HepG2 (cell line): ENCODE data around the gene EYA2. TPM values are rescaled to one million over a fixed set of nuclear protein-coding genes. Genes with fewer than 3 reads are reported as not detected.

Experiments
- ATAC-seq: fragments of 200-7000 bp; cut with Tn5 transposase; 3 replicates; pipeline ENCODE4 v1.9.1; 2020; ENCODE audit warnings: mild to moderate bottlenecking, moderate library complexity
- BruUV-seq: library from RNA; stranded (reverse); fragments of 400-500 nt; replicated peaks from 2 replicates; lab custom pipeline; 2021; lab: Mats Ljungman, UMichigan
- CTCF ChIA-PET: fragments of 300-600 bp; formaldehyde crosslinking; extraction: SDS; loops from one replicate; lab custom pipeline; 2021; ENCODE audit warnings: low total read pairs, inconsistent platforms, low intra/inter-chr PET ratio; lab: Yijun Ruan, JAX
- POLR2A ChIA-PET: fragments of 350-600 bp; sonication (Branson Sonifier 250); formaldehyde crosslinking; loops from one replicate; lab custom pipeline; 2020; ENCODE audit warnings: antibody characterized with exemption, inconsistent platforms; lab: Yijun Ruan, JAX
- DNase-seq: peaks from one replicate; pipeline ENCODE4 v3.0.0-alpha.2; 2015; ENCODE audit warnings: low spot score
- FAIRE-seq: peaks from 3 replicates; lab custom pipeline; 2011; peaks lifted over from hg19 to GRCh38; lab: Jason Lieb, UNC
- H2AFZ ChIP-seq: one replicate; pipeline ENCODE4 v1.6.1; 2011; ENCODE audit warnings: low read length, inconsistent platforms
- H3K27ac ChIP-seq: fragments of 300-600 bp; 3 replicates; pipeline ENCODE4 v1.8.0; 2011; ENCODE audit warnings: mixed run types, mild to moderate bottlenecking, mixed read lengths, low read length, inconsistent platforms; ENCODE audit not compliant: insufficient read depth; ENCODE audit errors: extremely low read length
- H3K27me3 ChIP-seq, 2 experiments: fragments of 200-600 bp in 1 of 2; 2 replicates in 1 of 2; 3 replicates in 1 of 2; pipeline versions ENCODE4 v1.6.0 to v1.8.0; 2011; ENCODE audit warnings: low read length in 2 of 2, mild to moderate bottlenecking in 2 of 2, moderate library complexity in 2 of 2, inconsistent platforms in 1 of 2; ENCODE audit not compliant: insufficient read depth in 2 of 2, control insufficient read depth in 1 of 2
- H3K36me3 ChIP-seq, 2 experiments: fragments of 200-600 bp in 1 of 2; replicated peaks in 1 of 2; 2 replicates in 1 of 2; 3 replicates in 1 of 2; pipeline versions ENCODE4 v1.5.1 to v1.8.0; 2011; ENCODE audit warnings: low read length in 2 of 2, inconsistent platforms in 1 of 2; ENCODE audit not compliant: insufficient read depth in 2 of 2, control insufficient read depth in 1 of 2
- H3K4me1 ChIP-seq: 2 replicates; pipeline ENCODE4 v1.5.1; 2012; ENCODE audit warnings: low read length, inconsistent platforms; ENCODE audit not compliant: insufficient read depth
- H3K4me2 ChIP-seq: 2 replicates; pipeline ENCODE4 v1.6.0; 2011; ENCODE audit warnings: low read depth, low read length, inconsistent platforms
- H3K4me3 ChIP-seq, 3 experiments: fragments of 200-600 bp in 1 of 3; sonication (generic), shearing (Covaris generic) in 1 of 3; replicated peaks in 1 of 3; 2 replicates each; pipeline ENCODE4 v1.5.1; 2011 to 2016; ENCODE audit warnings: low read length in 3 of 3, inconsistent platforms in 2 of 3, low read depth in 2 of 3, mild to moderate bottlenecking in 2 of 3, control low read depth in 1 of 3, mixed read lengths in 1 of 3; ENCODE audit not compliant: insufficient read depth in 1 of 3
- H3K79me2 ChIP-seq: one replicate; pipeline ENCODE4 v1.6.1; 2011; ENCODE audit warnings: low read length, inconsistent platforms; ENCODE audit not compliant: insufficient read depth
- H3K9ac ChIP-seq: 2 replicates; pipeline ENCODE4 v1.6.0; 2011; ENCODE audit warnings: mild to moderate bottlenecking, low read depth, low read length, inconsistent platforms; ENCODE audit not compliant: insufficient read depth
- H3K9me3 ChIP-seq: 2 replicates; pipeline ENCODE4 v1.5.1; 2012; ENCODE audit warnings: mild to moderate bottlenecking, low read length
- H4K20me1 ChIP-seq: 2 replicates; pipeline ENCODE4 v1.6.0; 2011; ENCODE audit warnings: inconsistent platforms, mild to moderate bottlenecking, low read length, moderate library complexity; ENCODE audit not compliant: insufficient read depth
- BHLHE40 ChIP-seq: IDR thresholded peaks from 2 replicates; pipeline ENCODE4 v1.6.1; 2011; ENCODE audit warnings: low read length, improper control_type of control experiment
- CCDC6 ChIP-seq: sonication (generic); formaldehyde crosslinking; IDR thresholded peaks from 2 replicates; pipeline ENCODE4 v1.8.1; 2022; ENCODE audit warnings: mild to moderate bottlenecking, missing genetic modification reagents, moderate library complexity
- FOXK2 ChIP-seq: fragments of 450-650 bp; IDR thresholded peaks from 2 replicates; pipeline ENCODE4 v1.6.1; 2016
- HMG20B ChIP-seq: conservative IDR thresholded peaks from 2 replicates; pipeline ENCODE4 v1.6.1; 2016; ENCODE audit warnings: missing genetic modification reagents, missing compliant biosample characterization
- MAF1 ChIP-seq: sonication (generic); formaldehyde crosslinking; IDR thresholded peaks from 2 replicates; pipeline ENCODE4 v1.5.0; 2020; ENCODE audit warnings: missing genetic modification reagents, borderline replicate concordance
- NPAS2 ChIP-seq: sonication (generic); formaldehyde crosslinking; IDR thresholded peaks from 2 replicates; pipeline ENCODE4 v1.8.0; 2022; ENCODE audit warnings: mild to moderate bottlenecking, missing genetic modification reagents, borderline replicate concordance
- PAF1 ChIP-seq: IDR thresholded peaks from 2 replicates; pipeline ENCODE4 v1.6.1; 2016; ENCODE audit warnings: missing genetic modification reagents, missing compliant biosample characterization
- RFXANK ChIP-seq: IDR thresholded peaks from 2 replicates; pipeline ENCODE4 v1.6.1; 2016
- RORA ChIP-seq: sonication (generic); formaldehyde crosslinking; IDR thresholded peaks from 2 replicates; pipeline ENCODE4 v1.5.0; 2020; ENCODE audit warnings: mild to moderate bottlenecking, missing genetic modification reagents, moderate library complexity
- STAT5B ChIP-seq: sonication (generic); formaldehyde crosslinking; IDR thresholded peaks from 2 replicates; pipeline ENCODE4 v1.4.0; 2020; ENCODE audit warnings: missing genetic modification reagents
- WIZ ChIP-seq: sonication (generic); formaldehyde crosslinking; IDR thresholded peaks from 2 replicates; pipeline ENCODE4 v1.5.1; 2020; ENCODE audit warnings: mild to moderate bottlenecking, missing genetic modification reagents
- ZNF256 ChIP-seq: sonication (generic); formaldehyde crosslinking; conservative IDR thresholded peaks from 2 replicates; pipeline ENCODE4 v1.4.0; 2020; ENCODE audit warnings: missing genetic modification reagents
- ZNF460 ChIP-seq: sonication (generic); formaldehyde crosslinking; IDR thresholded peaks from 2 replicates; pipeline ENCODE4 v1.5.1; 2020; ENCODE audit warnings: missing genetic modification reagents, mild to moderate bottlenecking, borderline replicate concordance
- ZSCAN22 ChIP-seq: sonication (generic); formaldehyde crosslinking; IDR thresholded peaks from 2 replicates; pipeline ENCODE4 v1.4.0; 2020; ENCODE audit warnings: mild to moderate bottlenecking, missing genetic modification reagents
- WGBS: methylation state at CpG from one replicate; pipeline ENCODE4 v1.1.6; 2017; ENCODE audit warnings: low lambda C conversion rate; 5-methylcytosine and 5-hydroxymethylcytosine counted together
- in situ Hi-C: cut with HindIII; loops from 2 replicates; pipeline ENCODE4 v1.10.0; 2017; ENCODE audit warnings: low pct_unique_long_range_greater_than_20kb; ENCODE audit not compliant: extremely low pct_ligation_motif_present
- intact Hi-C: fragments of 100-400 bp; cut with micrococcal nuclease; formaldehyde crosslinking; loops from one replicate; pipeline ENCODE4 v1.10.0; 2022; ENCODE audit not compliant: unreplicated experiment
- polyA plus RNA-seq, 8 experiments: library from polyadenylated mRNA; depleted of rRNA in 3 of 8; stranded (reverse) in 7 of 8; unstranded in 1 of 8; fragments of >200 nt; fragmentation: Illumina TruSeq in 4 of 8; extraction: Trizol in 4 of 8; gene quantifications; 2 replicates each; pipeline versions ENCODE4 v1.2.1 to v1.2.3, GENCODE V29; 2011 to 2016; ENCODE audit warnings: low read depth in 4 of 8, missing spikeins in 1 of 8, mixed read lengths in 1 of 8; ENCODE audit not compliant: insufficient read depth in 1 of 8
- total RNA-seq, 5 experiments: library from RNA; depleted of rRNA; stranded (reverse); fragments of >200 nt; fragmentation: Illumina TruSeq; extraction: Trizol; gene quantifications; 2 replicates each; pipeline ENCODE4 v1.2.3, GENCODE V29; 2016; ENCODE audit warnings: low read depth in 1 of 5
- TF ChIP-seq, protein P1 (sequence below): sonication (generic); formaldehyde crosslinking; IDR thresholded peaks from 2 replicates; pipeline ENCODE4 v1.5.0; 2020; ENCODE audit warnings: mild to moderate bottlenecking, missing genetic modification reagents, borderline replicate concordance
- TF ChIP-seq, protein P2 (sequence below): fragments of 450-650 bp; IDR thresholded peaks from 2 replicates; pipeline ENCODE4 v1.6.1; 2017
- TF ChIP-seq, protein P3 (sequence below): sonication (generic); formaldehyde crosslinking; IDR thresholded peaks from 2 replicates; pipeline ENCODE4 v1.8.0; 2023; ENCODE audit warnings: mild to moderate bottlenecking, missing genetic modification reagents
- TF ChIP-seq, protein P4 (sequence below): sonication (generic); formaldehyde crosslinking; IDR thresholded peaks from 2 replicates; pipeline ENCODE4 v1.5.0; 2020; ENCODE audit warnings: missing genetic modification reagents, mild to moderate bottlenecking, borderline replicate concordance

EYA2 gene
- total and polyA plus RNA-seq, 2 of the 13 experiments (the other 11 are each of a cell fraction or from before 2014, with no cell fraction given): not detected

DNA sequence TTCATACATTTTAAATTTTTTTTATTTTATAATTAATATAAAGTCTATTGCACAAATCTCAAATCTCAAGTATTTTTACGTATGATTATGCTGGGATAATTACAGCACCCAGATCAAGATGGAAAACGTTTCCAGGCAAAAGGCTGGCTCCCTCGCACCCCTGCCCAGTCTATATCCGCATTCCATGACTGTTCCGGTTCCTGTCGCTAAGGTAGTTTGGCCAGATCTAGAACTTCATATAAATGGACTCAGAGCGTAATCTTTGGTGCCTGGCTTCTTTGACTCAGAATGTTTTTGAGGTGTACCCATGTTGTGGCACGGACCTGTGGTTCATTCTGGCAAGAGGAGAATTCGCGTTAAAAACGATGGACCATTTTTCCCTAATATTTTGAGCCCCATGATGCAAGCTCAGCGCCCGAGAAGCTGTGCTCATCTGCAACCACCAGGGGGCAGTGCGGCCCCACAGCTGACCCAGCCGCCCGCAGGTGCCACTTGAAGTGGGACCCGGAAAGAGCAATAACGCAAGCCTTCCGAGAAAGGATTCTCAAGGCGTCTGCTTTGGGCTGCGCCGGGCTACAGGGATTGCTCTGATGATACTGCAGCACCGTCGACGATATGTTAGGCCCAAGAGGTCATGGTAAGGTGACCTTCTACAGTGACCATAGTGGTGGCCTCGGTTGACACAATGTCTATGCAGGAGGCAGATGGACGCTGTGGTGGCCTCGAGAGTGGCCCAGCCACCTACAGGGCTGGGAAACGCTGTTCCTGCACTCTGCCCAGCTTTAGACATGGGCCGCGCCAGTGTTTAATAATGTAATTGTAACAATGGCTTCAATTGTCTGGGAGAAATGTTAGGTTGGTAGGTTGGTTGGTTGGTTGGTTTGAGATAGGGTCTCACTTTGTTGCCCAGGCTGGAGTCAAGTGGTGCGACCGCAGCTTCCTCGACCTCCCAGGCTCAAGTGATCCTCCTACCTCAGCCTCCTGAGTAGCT is 301.7 kb downstream of the EYA2 start:
- Histone ChIP-seq H3K36me3 (no peaks in the 10 kb centered on the region), H2AFZ (peak overlapping the region; percentile 85), H4K20me1 (no peaks in the 10 kb centered on the region), H3K27me3 (peaks cover 0 to 7% of the 10 kb centered on the region in 2 experiments; a peak in 3 of 5 replicates), H3K79me2 (no peaks in the 10 kb centered on the region), H3K4me1 (peaks cover 41% of the 10 kb centered on the region), H3K27ac (no peak overlapping the region), H3K4me2 (peak overlapping the region; percentile 95), H3K4me3 (peak overlapping the region; percentile 15 to 64 (median 44); a peak in 5 of 6 replicates), H3K9me3 (no peaks in the 10 kb centered on the region), H3K9ac (no peak overlapping the region; the same call in 1 of the 2 replicates)
- CTCF ChIA-PET: interaction anchor here (1.0 to 4.1 kb wide), 5 partner anchors 9 to 425 kb away, joined by 5 to 57 read pairs (median 7); no protein-coding TSS in a partner anchor
- BruUV-seq: no TSS peak
- FAIRE-seq (peak; percentile 39), ATAC-seq (peak; percentile 56), DNase-seq (peak; percentile 70)
- intact Hi-C loops: loop anchor here (1.0 to 2.0 kb wide), 3 partner anchors 77 to 424 kb away; no protein-coding TSS in a partner anchor
- POLR2A ChIA-PET: interaction anchor here (0.9 to 1.3 kb wide), 3 partner anchors 160 to 188 kb away, joined by 4 to 10 read pairs (median 8); partner anchors contain the start of gene ZMYND8
- in situ Hi-C loops: loop anchor here (5.0 to 10.0 kb wide), 2 partner anchors 186 to 428 kb away; no protein-coding TSS in a partner anchor
- 33% methylated on average over 24 of the region's 34 CpGs for WGBS
- TF ChIP-seq ZSCAN22 (CRISPR knock-in tag) (no peak), STAT5B (CRISPR knock-in tag) (0 out of 2 replicates have a peak, but pooled peaks have one; percentile 63), FOXK2 (no peak), CCDC6 (CRISPR knock-in tag) (peak; percentile 38; the same call in 1 of the 2 replicates), ZNF256 (CRISPR knock-in tag) (0 out of 2 replicates have a peak, but pooled peaks have one; percentile 64), HMG20B (CRISPR knock-in tag) (no peak), RFXANK (CRISPR knock-in tag) (0 out of 2 replicates have a peak, but pooled peaks have one; percentile 46), ZNF460 (CRISPR knock-in tag) (no peak), BHLHE40 (no peak), NPAS2 (CRISPR knock-in tag) (no peak), WIZ (CRISPR knock-in tag) (no peak; the same call in 1 of the 2 replicates), MAF1 (no peak), RORA (CRISPR knock-in tag) (no peak), PAF1 (CRISPR knock-in tag) (no peak)
- TF ChIP-seq, protein P1, sequence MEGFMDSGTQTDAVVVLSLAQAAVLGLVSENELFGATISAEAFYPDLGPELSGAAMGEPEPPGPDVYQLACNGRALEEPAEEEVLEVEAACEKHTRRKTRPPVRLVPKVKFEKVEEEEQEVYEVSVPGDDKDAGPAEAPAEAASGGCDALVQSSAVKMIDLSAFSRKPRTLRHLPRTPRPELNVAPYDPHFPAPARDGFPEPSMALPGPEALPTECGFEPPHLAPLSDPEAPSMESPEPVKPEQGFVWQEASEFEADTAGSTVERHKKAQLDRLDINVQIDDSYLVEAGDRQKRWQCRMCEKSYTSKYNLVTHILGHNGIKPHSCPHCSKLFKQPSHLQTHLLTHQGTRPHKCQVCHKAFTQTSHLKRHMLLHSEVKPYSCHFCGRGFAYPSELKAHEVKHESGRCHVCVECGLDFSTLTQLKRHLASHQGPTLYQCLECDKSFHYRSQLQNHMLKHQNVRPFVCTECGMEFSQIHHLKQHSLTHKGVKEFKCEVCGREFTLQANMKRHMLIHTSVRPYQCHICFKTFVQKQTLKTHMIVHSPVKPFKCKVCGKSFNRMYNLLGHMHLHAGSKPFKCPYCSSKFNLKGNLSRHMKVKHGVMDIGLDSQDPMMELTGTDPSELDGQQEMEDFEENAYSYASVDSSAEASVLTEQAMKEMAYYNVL (CRISPR knock-in tag): peak; percentile 66; the same call in 1 of the 2 replicates
- TF ChIP-seq, protein P2, sequence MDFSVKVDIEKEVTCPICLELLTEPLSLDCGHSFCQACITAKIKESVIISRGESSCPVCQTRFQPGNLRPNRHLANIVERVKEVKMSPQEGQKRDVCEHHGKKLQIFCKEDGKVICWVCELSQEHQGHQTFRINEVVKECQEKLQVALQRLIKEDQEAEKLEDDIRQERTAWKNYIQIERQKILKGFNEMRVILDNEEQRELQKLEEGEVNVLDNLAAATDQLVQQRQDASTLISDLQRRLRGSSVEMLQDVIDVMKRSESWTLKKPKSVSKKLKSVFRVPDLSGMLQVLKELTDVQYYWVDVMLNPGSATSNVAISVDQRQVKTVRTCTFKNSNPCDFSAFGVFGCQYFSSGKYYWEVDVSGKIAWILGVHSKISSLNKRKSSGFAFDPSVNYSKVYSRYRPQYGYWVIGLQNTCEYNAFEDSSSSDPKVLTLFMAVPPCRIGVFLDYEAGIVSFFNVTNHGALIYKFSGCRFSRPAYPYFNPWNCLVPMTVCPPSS: no peak
- TF ChIP-seq, protein P3, sequence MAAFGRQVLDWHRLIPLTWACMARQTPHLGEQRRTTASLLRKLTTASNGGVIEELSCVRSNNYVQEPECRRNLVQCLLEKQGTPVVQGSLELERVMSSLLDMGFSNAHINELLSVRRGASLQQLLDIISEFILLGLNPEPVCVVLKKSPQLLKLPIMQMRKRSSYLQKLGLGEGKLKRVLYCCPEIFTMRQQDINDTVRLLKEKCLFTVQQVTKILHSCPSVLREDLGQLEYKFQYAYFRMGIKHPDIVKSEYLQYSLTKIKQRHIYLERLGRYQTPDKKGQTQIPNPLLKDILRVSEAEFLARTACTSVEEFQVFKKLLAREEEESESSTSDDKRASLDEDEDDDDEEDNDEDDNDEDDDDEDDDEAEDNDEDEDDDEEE: 0 out of 2 replicates have a peak, but pooled peaks have one; percentile 23
- TF ChIP-seq, protein P4, sequence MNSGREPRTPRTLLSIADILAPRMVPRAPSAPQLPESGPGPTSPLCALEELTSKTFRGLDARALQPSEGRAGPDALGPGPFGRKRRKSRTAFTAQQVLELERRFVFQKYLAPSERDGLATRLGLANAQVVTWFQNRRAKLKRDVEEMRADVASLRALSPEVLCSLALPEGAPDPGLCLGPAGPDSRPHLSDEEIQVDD (CRISPR knock-in tag): peak; percentile 65; the same call in 1 of the 2 replicates
